SK-N-MC (cell line): Measurements from ENCODE around the gene AVPI1.

ENCODE experiments used
- DNase-seq: peaks from one replicate; pipeline ENCODE4 v3.0.0-alpha.2; 2011; ENCODE audit warnings: low read depth, low spot score
- H3K27ac ChIP-seq: fragments of 200-600 bp; sonication (generic); 2 replicates; pipeline ENCODE4 v1.5.1; 2016; ENCODE audit warnings: mixed run types
- H3K36me3 ChIP-seq: fragments of 200-600 bp; sonication (generic); 2 replicates; pipeline ENCODE4 v1.6.1; 2017; ENCODE audit warnings: antibody characterized with exemption, low read length, mixed read lengths; ENCODE audit not compliant: insufficient read depth
- H3K4me3 ChIP-seq: fragments of 200-600 bp; sonication (generic); 2 replicates; pipeline ENCODE4 v1.5.1; 2016
- H3K9ac ChIP-seq: fragments of 200-600 bp; sonication (generic); 2 replicates; pipeline ENCODE4 v1.8.0; 2017; ENCODE audit warnings: mixed run types, mixed read lengths; ENCODE audit not compliant: insufficient read length
- H3K9me3 ChIP-seq: fragments of 200-600 bp; sonication (generic); 2 replicates; pipeline ENCODE4 v1.6.1; 2017; ENCODE audit warnings: low read depth, mild to moderate bottlenecking, antibody characterized with exemption, low read length, moderate library complexity, mixed read lengths
- EZH2 ChIP-seq: fragments of 200-600 bp; sonication (generic); IDR thresholded peaks from one replicate; pipeline ENCODE4 v1.6.1; 2017; ENCODE audit warnings: antibody characterized with exemption
- FOXP2 ChIP-seq: optimal IDR thresholded peaks from 2 replicates; pipeline ENCODE3; 2011; ENCODE audit warnings: mild to moderate bottlenecking, moderate library complexity; ENCODE audit not compliant: insufficient read depth; ENCODE audit errors: extremely low read length, control extremely low read depth
- POLR2AphosphoS5 ChIP-seq: IDR thresholded peaks from 2 replicates; pipeline ENCODE4 v1.6.1; 2012; ENCODE audit warnings: mild to moderate bottlenecking, low read depth, low read length, borderline replicate concordance

AVPI1 gene, protein sequence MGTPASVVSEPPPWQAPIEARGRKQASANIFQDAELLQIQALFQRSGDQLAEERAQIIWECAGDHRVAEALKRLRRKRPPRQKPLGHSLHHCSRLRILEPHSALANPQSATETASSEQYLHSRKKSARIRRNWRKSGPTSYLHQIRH

DNA sequence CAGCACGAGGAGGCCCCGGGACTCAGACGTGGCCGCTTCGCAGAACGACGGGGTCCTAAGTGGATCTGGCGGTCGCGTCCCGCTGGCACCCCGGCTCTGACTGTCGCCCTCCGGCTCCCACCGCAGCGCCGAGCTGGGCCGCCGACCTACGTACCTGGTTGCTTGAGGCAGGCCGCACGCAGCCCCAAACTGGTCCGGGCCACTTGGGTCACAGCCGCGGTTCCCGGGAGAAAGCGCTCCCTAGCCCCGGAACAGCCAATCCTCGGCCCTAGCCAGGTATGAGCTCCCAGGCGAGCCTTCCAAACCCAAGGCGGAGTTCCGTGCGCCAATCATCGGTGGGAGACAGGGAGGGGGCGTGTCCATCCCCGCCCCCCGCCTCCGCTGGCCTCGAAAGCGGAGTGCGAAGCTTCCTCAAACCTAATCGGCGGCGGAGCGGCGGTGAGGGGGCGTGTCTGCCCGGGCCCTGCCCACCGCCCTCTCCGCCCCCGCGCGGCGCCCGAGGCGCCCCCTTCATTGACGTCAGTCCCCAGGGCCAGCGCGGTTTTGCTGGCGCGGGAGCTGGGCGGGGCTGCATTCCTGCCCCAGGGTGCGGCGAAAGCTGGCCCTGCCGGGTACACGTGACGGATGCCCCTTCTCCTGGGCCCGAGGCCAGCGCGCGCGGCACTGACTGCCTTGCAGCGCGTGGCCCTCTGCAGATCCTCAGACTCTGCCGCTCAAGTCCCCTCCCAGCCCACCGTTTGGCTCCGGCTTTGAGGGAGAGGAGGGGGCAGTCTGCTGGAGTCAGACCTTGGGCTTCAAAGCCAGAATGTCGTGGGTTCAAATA lies at the start of gene AVPI1:
Gene AVPI1 (minus strand): TSS at position 280 of the 823 bp plus-strand sequence. CDS start 7,336 bp downstream, outside the sequence.
- peak within 1 kb of the TSS; percentile 57 for H3K27ac ChIP-seq
- no peaks in the 10 kb centered on the region for H3K9me3 ChIP-seq
- DNase-seq, result no peak
- TF ChIP-seq POLR2AphosphoS5, result peak; percentile 60; the same call in 1 of the 2 replicates
- no peak for TF ChIP-seq EZH2
- peak within 1 kb of the TSS; percentile 62 for H3K9ac ChIP-seq
- H3K4me3 ChIP-seq, result peak within 1 kb of the TSS; percentile 80
- H3K36me3 ChIP-seq, result no peaks in the 10 kb centered on the region

DNA sequence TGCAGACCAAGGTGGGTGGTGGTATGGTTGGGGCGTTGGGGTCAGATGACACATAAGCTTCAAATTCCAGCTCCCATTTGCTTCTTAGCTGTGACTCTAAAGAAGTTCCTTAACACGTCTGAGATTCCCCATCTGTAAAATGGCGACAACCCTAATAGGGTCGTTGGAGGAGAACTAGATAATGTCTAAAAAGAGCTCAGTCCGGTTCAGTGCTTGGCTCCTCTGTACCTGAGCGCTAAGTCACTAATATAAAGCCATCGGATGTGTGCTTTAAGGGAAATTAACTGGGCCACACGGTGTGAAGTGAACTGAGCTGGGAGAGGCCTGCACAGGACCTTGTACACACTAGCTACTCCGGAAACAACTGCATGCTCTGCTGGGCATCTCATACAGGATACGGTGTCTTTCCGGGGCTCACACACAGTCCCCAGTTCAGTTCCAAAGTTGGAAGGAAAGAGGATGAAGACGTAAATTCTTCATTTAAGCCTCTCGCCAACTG lies 49.4 kb upstream of the AVPI1 start:
- Histone ChIP-seq H3K36me3 (no peaks in the 10 kb centered on the region; the same call in 1 of the 2 replicates), H3K4me3 (peak overlapping the region; percentile 83), H3K27ac (no peak overlapping the region), H3K9ac (no peak overlapping the region), H3K9me3 (no peaks in the 10 kb centered on the region)
- no peak for DNase-seq
- TF ChIP-seq FOXP2 (no peak), POLR2AphosphoS5 (no peak), EZH2 (no peak)

DNA sequence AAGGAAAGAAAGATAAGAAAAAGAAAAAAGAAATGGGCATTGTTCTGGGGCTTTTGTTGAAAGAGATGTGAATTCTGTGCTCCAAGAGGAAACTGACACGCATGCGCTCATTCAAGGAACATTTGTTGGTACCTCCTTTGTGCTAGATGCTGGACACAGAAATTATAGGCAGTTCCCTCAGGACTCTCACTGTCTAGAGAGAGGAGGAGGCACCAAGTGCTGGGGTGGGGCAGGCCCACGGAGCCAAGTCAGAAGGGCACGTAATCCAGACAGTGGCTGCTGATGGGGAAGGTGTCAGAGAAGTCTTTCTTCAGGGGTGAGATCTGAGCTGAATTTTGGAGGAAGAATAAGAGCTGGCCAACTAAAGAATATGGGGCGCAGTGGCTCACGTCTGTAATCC lies 47.0 kb upstream of the AVPI1 start:
- TF ChIP-seq EZH2, result no peak
- no peak for TF ChIP-seq POLR2AphosphoS5
- no peak for TF ChIP-seq FOXP2
- no peak overlapping the region for H3K4me3 ChIP-seq
- H3K36me3 ChIP-seq, result no peaks in the 10 kb centered on the region
- H3K9me3 ChIP-seq, result no peaks in the 10 kb centered on the region
- no peak for DNase-seq
- H3K9ac ChIP-seq, result no peak overlapping the region
- no peak overlapping the region for H3K27ac ChIP-seq

DNA sequence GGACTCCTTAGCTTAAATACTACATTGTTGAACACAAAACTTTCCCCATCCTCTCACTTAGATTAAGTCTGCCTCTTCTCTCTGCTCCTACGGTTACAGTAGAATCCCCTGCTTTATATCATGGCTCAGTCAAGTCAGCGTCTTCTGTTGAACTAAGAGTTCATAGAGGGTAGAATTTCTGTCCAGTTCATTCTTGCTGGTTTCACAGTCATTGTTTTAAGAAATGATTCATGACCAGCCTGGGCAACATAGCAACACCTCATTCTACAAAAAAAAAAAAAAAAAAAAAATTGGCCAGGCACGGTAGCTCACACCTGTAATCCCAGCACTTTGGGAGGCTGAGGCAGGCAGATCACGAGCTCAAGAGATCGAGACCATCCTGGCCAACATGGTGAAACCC lies 46.2 kb upstream of the AVPI1 start:
- Histone ChIP-seq H3K36me3 (no peaks in the 10 kb centered on the region), H3K4me3 (no peak overlapping the region)

DNA sequence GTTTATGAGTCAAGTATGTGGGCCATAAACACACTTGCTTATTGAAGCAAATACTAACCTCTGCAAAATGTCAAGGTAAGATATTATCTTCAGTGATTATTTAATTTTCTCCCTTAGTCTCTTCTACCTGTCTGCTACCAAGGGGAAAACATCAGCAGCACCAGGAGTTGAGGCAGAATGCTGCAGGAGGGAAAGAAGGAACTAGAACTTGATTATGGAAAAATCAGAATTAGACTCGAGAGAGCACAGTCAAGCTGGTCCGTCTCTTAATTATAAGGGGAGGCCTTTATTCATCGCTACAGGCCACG lies 45.0 kb upstream of the AVPI1 start:
- TF ChIP-seq FOXP2 (no peak), POLR2AphosphoS5 (no peak), EZH2 (no peak)
- H3K9ac ChIP-seq, result no peak overlapping the region
- DNase-seq, result no peak
- H3K27ac ChIP-seq, result no peak overlapping the region
- H3K36me3 ChIP-seq, result no peaks in the 10 kb centered on the region
- no peaks in the 10 kb centered on the region for H3K9me3 ChIP-seq
- no peak overlapping the region for H3K4me3 ChIP-seq

More for the DNA sequence above, 46.2 kb upstream of the AVPI1 start:
- TF ChIP-seq POLR2AphosphoS5, result no peak
- no peak for TF ChIP-seq EZH2
- no peak for TF ChIP-seq FOXP2
- DNase-seq, result no peak
- Histone ChIP-seq H3K9me3 (no peaks in the 10 kb centered on the region), H3K27ac (no peak overlapping the region), H3K9ac (no peak overlapping the region)

DNA sequence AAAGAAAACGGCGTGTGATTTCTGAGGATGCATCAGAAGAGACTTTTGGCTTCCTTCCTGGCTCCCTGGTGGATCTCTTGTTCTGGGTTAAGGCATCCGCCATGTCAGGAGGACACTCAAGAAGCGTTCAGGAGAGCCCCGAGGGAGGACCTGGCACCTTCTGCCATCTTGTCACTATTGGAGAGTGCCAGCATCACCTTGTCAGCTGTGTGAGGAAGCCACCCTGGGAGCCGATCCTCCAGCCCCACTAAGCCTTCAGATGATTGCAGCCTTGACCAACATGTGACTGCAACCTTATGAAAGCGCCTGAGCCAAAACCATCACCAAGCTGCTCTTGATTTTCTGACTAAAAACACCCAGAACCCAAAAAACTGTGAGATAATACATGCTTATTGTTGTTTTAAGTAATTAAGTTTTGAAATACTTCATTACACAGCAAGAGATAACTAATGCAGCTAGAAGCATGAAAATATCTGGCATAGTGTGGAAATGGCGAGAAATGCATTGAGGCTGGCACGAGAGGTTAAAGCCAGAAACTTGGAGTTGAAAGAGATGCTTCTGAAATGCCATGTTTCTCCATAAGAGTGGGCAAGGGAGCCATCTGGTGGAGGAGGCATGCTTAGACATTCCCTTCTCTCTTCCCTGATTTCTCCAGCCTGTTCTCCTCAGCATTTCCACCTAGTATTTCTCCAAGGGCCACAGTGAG lies 44.5 kb upstream of the AVPI1 start:
- Histone ChIP-seq H3K36me3 (no peaks in the 10 kb centered on the region), H3K4me3 (no peak overlapping the region), H3K9ac (no peak overlapping the region), H3K9me3 (no peaks in the 10 kb centered on the region), H3K27ac (no peak overlapping the region)
- TF ChIP-seq FOXP2 (no peak), POLR2AphosphoS5 (no peak)
- DNase-seq, result no peak

DNA sequence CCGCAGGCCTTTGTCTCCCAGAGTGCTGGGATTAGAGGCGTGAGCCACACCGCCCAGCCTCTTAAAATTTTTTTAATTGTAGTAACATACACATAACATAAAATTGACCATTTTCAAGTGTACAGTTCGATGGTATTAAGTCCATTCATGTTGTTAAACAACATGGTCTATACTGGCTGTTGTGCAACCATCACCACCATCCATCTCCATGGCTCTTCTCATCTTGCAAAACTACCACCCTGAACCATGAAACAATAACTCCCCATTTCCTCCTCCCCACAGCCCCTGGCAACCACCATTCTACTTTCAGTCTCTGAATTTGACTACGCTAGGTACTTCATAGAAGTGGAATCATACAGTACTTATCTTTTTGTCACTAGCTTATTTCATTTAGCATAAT lies 42.0 kb upstream of the AVPI1 start:
- TF ChIP-seq FOXP2 (no peak), POLR2AphosphoS5 (no peak), EZH2 (no peak)
- Histone ChIP-seq H3K36me3 (no peaks in the 10 kb centered on the region), H3K9ac (no peak overlapping the region), H3K4me3 (no peak overlapping the region), H3K27ac (no peak overlapping the region), H3K9me3 (no peaks in the 10 kb centered on the region)
- no peak for DNase-seq

DNA sequence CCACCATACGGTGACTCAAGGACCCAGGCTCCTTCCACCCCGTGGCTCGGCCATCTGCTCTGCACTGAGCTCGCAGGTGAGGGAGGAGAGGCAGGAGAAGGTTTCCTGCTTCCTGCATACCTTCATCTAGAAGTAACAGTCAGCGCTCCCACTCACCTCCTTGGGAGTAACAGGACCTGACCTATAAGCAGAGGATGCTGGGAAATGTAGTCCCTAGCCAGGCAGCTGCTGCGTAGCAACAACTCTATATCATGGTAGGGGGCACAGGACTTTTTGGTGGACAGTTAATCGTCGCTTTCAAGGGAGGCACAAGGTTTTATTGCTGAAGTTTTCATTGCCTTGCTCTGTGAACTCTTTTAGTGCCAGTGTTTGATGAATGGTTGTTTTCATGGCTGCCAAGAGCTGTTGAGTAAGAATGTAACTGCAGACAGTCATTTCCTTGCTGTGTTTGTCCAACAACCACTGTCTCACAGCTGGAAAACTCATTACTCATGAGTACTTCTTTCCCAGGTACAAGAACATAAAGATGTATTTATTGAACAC lies 39.7 kb upstream of the AVPI1 start:
- no peak overlapping the region for H3K27ac ChIP-seq
- TF ChIP-seq FOXP2 (no peak), EZH2 (no peak), POLR2AphosphoS5 (no peak)
- H3K9me3 ChIP-seq, result no peaks in the 10 kb centered on the region
- no peak overlapping the region for H3K9ac ChIP-seq
- DNase-seq, result no peak
- H3K36me3 ChIP-seq, result no peaks in the 10 kb centered on the region
- no peak overlapping the region for H3K4me3 ChIP-seq
